BE2C (cell line): Measurements from ENCODE around the gene DMBT1.

Experiments used
- DNase-seq: peaks from one replicate; pipeline ENCODE4 v3.0.0-alpha.2; 2020
- H3K27me3 ChIP-seq: fragments of 250-450 bp; sonication (Bioruptor Pico); 2 replicates; pipeline ENCODE4 v1.5.1; 2020; ENCODE audit warnings: mild to moderate bottlenecking
- H3K36me3 ChIP-seq: fragments of 250-450 bp; sonication (Bioruptor Pico); 2 replicates; pipeline ENCODE4 v1.5.1; 2020; ENCODE audit warnings: mild to moderate bottlenecking
- H3K4me1 ChIP-seq: fragments of 250-450 bp; sonication (Bioruptor Pico); 2 replicates; pipeline ENCODE4 v1.5.1; 2020
- H3K4me3 ChIP-seq: 2 replicates; pipeline ENCODE4 v1.5.1; 2011; ENCODE audit warnings: low read depth, low read length
- H3K9me3 ChIP-seq: fragments of 250-450 bp; sonication (Bioruptor Pico); 2 replicates; pipeline ENCODE4 v1.5.1; 2020
- CTCF ChIP-seq: IDR thresholded peaks from 2 replicates; pipeline ENCODE4 v1.5.1; 2012; ENCODE audit warnings: mild to moderate bottlenecking, low read depth, low read length

Gene DMBT1

GRCh38 chr10:122624546-122624945 lies 64.0 kb downstream of the DMBT1 start:
- no peak for TF ChIP-seq CTCF
- H3K4me3 ChIP-seq = no peak overlapping the region
- H3K27me3 ChIP-seq = no peaks in the 10 kb centered on the region
- H3K9me3 ChIP-seq = no peaks in the 10 kb centered on the region
- no peaks in the 10 kb centered on the region for H3K36me3 ChIP-seq
- DNase-seq = no peak
- no peaks in the 10 kb centered on the region for H3K4me1 ChIP-seq

- Histone ChIP-seq H3K4me3 (no peak overlapping the region), H3K9me3 (no peaks in the 10 kb centered on the region), H3K36me3 (no peaks in the 10 kb centered on the region), H3K27me3 (no peaks in the 10 kb centered on the region), H3K4me1 (no peaks in the 10 kb centered on the region; the same call in 1 of the 2 replicates)
- no peak for TF ChIP-seq CTCF
- DNase-seq = no peak
These were observed 70.0 kb downstream of the DMBT1 start for GRCh38 chr10:122630526-122630925.

GRCh38 chr10:122632031-122632430 lies 71.5 kb downstream of the DMBT1 start:
- Histone ChIP-seq H3K4me1 (no peaks in the 10 kb centered on the region; the same call in 1 of the 2 replicates), H3K4me3 (no peak overlapping the region), H3K27me3 (no peaks in the 10 kb centered on the region), H3K36me3 (no peaks in the 10 kb centered on the region), H3K9me3 (no peaks in the 10 kb centered on the region)
- no peak for TF ChIP-seq CTCF
- DNase-seq = peak; percentile 63

GRCh38 chr10:122632576-122632975 lies 72.0 kb downstream of the DMBT1 start:
- DNase-seq = no peak
- Histone ChIP-seq H3K4me3 (no peak overlapping the region), H3K36me3 (no peaks in the 10 kb centered on the region), H3K4me1 (no peaks in the 10 kb centered on the region; the same call in 1 of the 2 replicates), H3K27me3 (no peaks in the 10 kb centered on the region), H3K9me3 (no peaks in the 10 kb centered on the region)
- no peak for TF ChIP-seq CTCF

GRCh38 chr10:122636953-122637352 lies 76.4 kb downstream of the DMBT1 start:
- Histone ChIP-seq H3K9me3 (no peaks in the 10 kb centered on the region), H3K36me3 (no peaks in the 10 kb centered on the region), H3K4me3 (no peak overlapping the region), H3K4me1 (peaks cover 4% of the 10 kb centered on the region), H3K27me3 (no peaks in the 10 kb centered on the region)
- TF ChIP-seq CTCF = no peak
- peak; percentile 39 for DNase-seq

- Histone ChIP-seq H3K36me3 (no peaks in the 10 kb centered on the region), H3K9me3 (no peaks in the 10 kb centered on the region), H3K4me3 (no peak overlapping the region), H3K27me3 (no peaks in the 10 kb centered on the region), H3K4me1 (peaks cover 4% of the 10 kb centered on the region; the same call in 1 of the 2 replicates)
- peak; percentile 61 for DNase-seq
- TF ChIP-seq CTCF = no peak
These were observed 76.8 kb downstream of the DMBT1 start for GRCh38 chr10:122637376-122637775.
